ENCODE results near the gene NOC4L. TPM values are rescaled to one million over a fixed set of nuclear protein-coding genes. Genes with fewer than 3 reads are reported as not detected.

The NOC4L gene
- polyA plus RNA-seq, 3 donors: 7.3 to 18.0 (median 17.9) TPM

DNA sequence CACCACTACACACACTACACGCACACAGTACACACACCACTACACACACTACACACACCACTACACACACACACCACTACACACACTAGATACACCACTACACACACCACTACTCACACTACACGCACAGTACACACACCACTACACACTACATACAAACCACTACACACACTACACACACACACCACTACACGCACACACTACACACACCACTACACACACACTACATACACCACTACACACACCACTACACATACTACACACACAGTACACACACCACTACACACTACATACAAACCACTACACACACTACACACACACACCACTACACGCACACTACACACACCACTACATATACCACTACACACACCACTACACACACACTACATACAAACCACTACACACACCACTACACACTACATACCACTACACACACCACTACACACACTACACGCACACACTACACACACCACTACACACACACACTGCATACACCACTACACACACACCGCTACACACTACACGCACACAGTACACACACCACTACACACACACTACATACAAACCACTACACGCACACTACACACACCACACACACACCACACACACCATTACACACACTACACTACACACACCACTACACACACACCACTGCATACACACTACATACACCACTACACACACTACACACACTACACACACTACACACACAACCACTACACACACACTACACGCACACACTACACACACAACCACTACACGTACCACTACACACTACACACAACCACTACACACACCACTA lies 11.7 kb downstream of the NOC4L start:
- DNase-seq: no peak
- Histone ChIP-seq H3K4me1 (ENCODE audit: control insufficient read depth in 1 of 2, insufficient read depth in 2 of 2, low read length in 2 of 2) (peaks cover 4 to 7% of the 10 kb centered on the region in 2 donors), H3K79me2 (ENCODE audit: insufficient read depth, low read length) (no peaks in the 10 kb centered on the region), H3K9ac (ENCODE audit: insufficient read depth, low read length, poor library complexity, severe bottlenecking) (no peak overlapping the region), H3K4me2 (replicated peaks; ENCODE audit: extremely low read depth, low read length, poor library complexity, severe bottlenecking) (no peak overlapping the region), H3K27ac (ENCODE audit: low read depth in 1 of 2, low read length in 2 of 2) (no peak overlapping the region), H2AFZ (ENCODE audit: insufficient read depth, low read depth, low read length, poor library complexity, severe bottlenecking) (no peak overlapping the region), H4K20me1 (ENCODE audit: insufficient read depth, low read length) (no peaks in the 10 kb centered on the region), H3K4me3 (replicated peaks in 1 of 3; ENCODE audit: low read depth in 2 of 3, low read length in 3 of 3) (no peak overlapping the region), H3K36me3 (replicated peaks in 1 of 2; ENCODE audit: control insufficient read depth in 1 of 2, insufficient read depth in 2 of 2, low read length in 2 of 2) (peaks cover 15 to 43% of the 10 kb centered on the region in 2 donors), H3K27me3 (ENCODE audit: control insufficient read depth in 2 of 2, insufficient read depth in 2 of 2, low read length in 2 of 2) (no peaks in the 10 kb centered on the region), H3K9me3 (replicated peaks in 1 of 2; ENCODE audit: control insufficient read depth in 1 of 2, insufficient read depth in 1 of 2, low read length in 2 of 2) (peaks cover 0 to under 1% of the 10 kb centered on the region in 2 donors)
- peaks cover 0 to 15% of the 10 kb centered on the region in 2 donors for H3K36me3 Mint-ChIP-seq
- intact Hi-C loops (cut with micrococcal nuclease): no loop called here
- H3K27ac Mint-ChIP-seq: no peak overlapping the region
- H3K27me3 Mint-ChIP-seq (ENCODE audit: low read depth in 3 of 3): peaks cover 2 to 7% (median 4%) of the 10 kb centered on the region in 3 donors
- peaks cover 7% of the 10 kb centered on the region for H3K4me1 Mint-ChIP-seq
- no peak overlapping the region for H3K4me3 Mint-ChIP-seq
- TF ChIP-seq, protein P1, sequence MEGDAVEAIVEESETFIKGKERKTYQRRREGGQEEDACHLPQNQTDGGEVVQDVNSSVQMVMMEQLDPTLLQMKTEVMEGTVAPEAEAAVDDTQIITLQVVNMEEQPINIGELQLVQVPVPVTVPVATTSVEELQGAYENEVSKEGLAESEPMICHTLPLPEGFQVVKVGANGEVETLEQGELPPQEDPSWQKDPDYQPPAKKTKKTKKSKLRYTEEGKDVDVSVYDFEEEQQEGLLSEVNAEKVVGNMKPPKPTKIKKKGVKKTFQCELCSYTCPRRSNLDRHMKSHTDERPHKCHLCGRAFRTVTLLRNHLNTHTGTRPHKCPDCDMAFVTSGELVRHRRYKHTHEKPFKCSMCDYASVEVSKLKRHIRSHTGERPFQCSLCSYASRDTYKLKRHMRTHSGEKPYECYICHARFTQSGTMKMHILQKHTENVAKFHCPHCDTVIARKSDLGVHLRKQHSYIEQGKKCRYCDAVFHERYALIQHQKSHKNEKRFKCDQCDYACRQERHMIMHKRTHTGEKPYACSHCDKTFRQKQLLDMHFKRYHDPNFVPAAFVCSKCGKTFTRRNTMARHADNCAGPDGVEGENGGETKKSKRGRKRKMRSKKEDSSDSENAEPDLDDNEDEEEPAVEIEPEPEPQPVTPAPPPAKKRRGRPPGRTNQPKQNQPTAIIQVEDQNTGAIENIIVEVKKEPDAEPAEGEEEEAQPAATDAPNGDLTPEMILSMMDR (IDR thresholded peaks at IDR 0.05): no peak
- peaks cover 0 to 5% (median under 1%) of the 10 kb centered on the region in 7 donors for H3K9me3 Mint-ChIP-seq
- WGBS (ENCODE audit: insufficient coverage): 98% methylated on average over 9 of the region's 10 CpGs

DNA sequence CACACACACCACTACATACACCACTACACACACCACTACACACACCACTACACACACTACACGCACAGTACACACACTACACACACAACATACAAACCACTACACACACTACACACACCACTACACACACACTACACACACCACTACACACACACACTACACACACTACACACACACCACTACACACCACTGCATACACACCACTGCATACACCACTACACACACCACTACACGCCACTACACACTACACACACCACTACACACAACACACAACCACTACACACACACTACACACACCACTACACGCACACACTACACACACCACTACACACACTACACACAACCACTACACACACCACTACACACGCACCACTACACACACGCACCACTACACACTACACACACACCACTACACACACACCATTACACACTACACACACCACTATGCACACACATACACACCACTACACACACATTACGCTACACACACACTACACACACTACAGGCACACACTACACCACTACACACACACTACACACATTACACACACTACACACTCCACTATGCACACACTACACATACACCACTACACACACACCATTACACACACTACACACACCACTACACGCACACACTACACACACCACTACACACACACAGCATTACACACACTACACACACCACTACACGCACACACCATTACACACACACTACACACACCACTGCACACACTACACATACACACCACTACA lies 12.5 kb downstream of the NOC4L start:
- DNase-seq: no peak
- Mint-ChIP-seq H3K9me3 (peaks cover 0 to 13% (median 4%) of the 10 kb centered on the region in 7 donors), H3K36me3 (peaks cover 0 to 7% of the 10 kb centered on the region in 2 donors), H3K27ac (no peak overlapping the region), H3K4me1 (peaks cover 8% of the 10 kb centered on the region), H3K27me3 (ENCODE audit: low read depth in 3 of 3) (peaks cover 4 to 7% (median 5%) of the 10 kb centered on the region in 3 donors), H3K4me3 (no peak overlapping the region)
- peaks cover 4 to 7% of the 10 kb centered on the region in 2 donors for H3K4me1 ChIP-seq (ENCODE audit: control insufficient read depth in 1 of 2, insufficient read depth in 2 of 2, low read length in 2 of 2)
- no peak overlapping the region for H3K4me2 ChIP-seq (replicated peaks; ENCODE audit: extremely low read depth, low read length, poor library complexity, severe bottlenecking)
- intact Hi-C loops (cut with micrococcal nuclease): no loop called here
- H3K36me3 ChIP-seq (replicated peaks in 1 of 2; ENCODE audit: control insufficient read depth in 1 of 2, insufficient read depth in 2 of 2, low read length in 2 of 2): peaks cover 8 to 36% of the 10 kb centered on the region in 2 donors
- no peak overlapping the region for H3K4me3 ChIP-seq (replicated peaks in 1 of 3; ENCODE audit: low read depth in 2 of 3, low read length in 3 of 3)
- H3K27me3 ChIP-seq (ENCODE audit: control insufficient read depth in 2 of 2, insufficient read depth in 2 of 2, low read length in 2 of 2): no peaks in the 10 kb centered on the region
- no peaks in the 10 kb centered on the region for H4K20me1 ChIP-seq (ENCODE audit: insufficient read depth, low read length)
- H3K9me3 ChIP-seq (replicated peaks in 1 of 2; ENCODE audit: control insufficient read depth in 1 of 2, insufficient read depth in 1 of 2, low read length in 2 of 2): peaks cover 0 to 8% of the 10 kb centered on the region in 2 donors
- no peak overlapping the region for H3K9ac ChIP-seq (ENCODE audit: insufficient read depth, low read length, poor library complexity, severe bottlenecking)
- H2AFZ ChIP-seq (ENCODE audit: insufficient read depth, low read depth, low read length, poor library complexity, severe bottlenecking): no peak overlapping the region
- no peaks in the 10 kb centered on the region for H3K79me2 ChIP-seq (ENCODE audit: insufficient read depth, low read length)
- no peak overlapping the region for H3K27ac ChIP-seq (ENCODE audit: low read depth in 1 of 2, low read length in 2 of 2)
- TF ChIP-seq, protein P1 (IDR thresholded peaks at IDR 0.05): no peak
- 97% methylated on average over 7 of the region's 8 CpGs for WGBS (ENCODE audit: insufficient coverage)

All from CD14-positive monocyte (primary cell).